Measurements from ENCODE around the gene CENPE.

GRCh38 chr4:103095080-103095479 is 103.1 kb downstream of the CENPE start:
- TF ChIP-seq POLR2A (IDR thresholded peaks at IDR 0.05) = no peak
- TF ChIP-seq CTCF (IDR thresholded peaks at IDR 0.05 in 8 of 11, conservative IDR thresholded peaks at IDR 0.05 in 3 of 11) = no peak
